Esophagus squamous epithelium (tissue), 4 donors: ENCODE measurements around the gene AAGAB.

Source experiments
- CTCF ChIP-seq, 6 experiments: fragments of 450-650 bp in 4 of 6; fragments of 200-600 bp in 2 of 6; sonication (generic) in 2 of 6; IDR thresholded peaks; one replicate each; pipeline ENCODE4 v1.5.1; 2016 to 2019; ENCODE audit warnings: antibody characterized with exemption in 6 of 6, mild to moderate bottlenecking in 4 of 6, moderate library complexity in 4 of 6
- POLR2A ChIP-seq, 4 donors: fragments of 450-650 bp; IDR thresholded peaks; one replicate each; pipeline ENCODE4 v1.6.1; 2017; ENCODE audit warnings: antibody characterized with exemption in 4 of 4, mild to moderate bottlenecking in 4 of 4, moderate library complexity in 3 of 4

GRCh38 chr15:67201136-67201535 is 53.3 kb downstream of the AAGAB start:
- TF ChIP-seq POLR2A (IDR thresholded peaks at IDR 0.05) (no peak), CTCF (IDR thresholded peaks at IDR 0.05) (no peak)
